H1 (cell line): ENCODE data around the gene RNU11. TPM values are rescaled to one million over a fixed set of nuclear protein-coding genes. Genes with fewer than 3 reads are reported as not detected.

ENCODE experiments used
- CTCF ChIA-PET: fragments of 300-600 bp; sonication (Branson Sonifier 250); formaldehyde crosslinking; loops from one replicate; lab custom pipeline; 2021; ENCODE audit not compliant: partially characterized antibody; lab: Charles Lee
- POLR2A ChIA-PET: fragments of 300-600 bp; sonication (Branson Sonifier 250); formaldehyde crosslinking; loops from one replicate; lab custom pipeline; 2021; ENCODE audit warnings: inconsistent platforms; ENCODE audit not compliant: partially characterized antibody; lab: Charles Lee
- DNase-seq, 2 experiments: peaks; one replicate each; pipeline versions ENCODE4 v3.0.0 to v3.0.0-alpha.2; 2010 to 2022; ENCODE audit warnings: low spot score in 2 of 2, low read depth in 1 of 2, mixed read lengths in 1 of 2
- FAIRE-seq: peaks from 2 replicates; lab custom pipeline; 2011; peaks lifted over from hg19 to GRCh38; lab: Jason Lieb, UNC
- H2AFZ ChIP-seq: 2 replicates; pipeline ENCODE4 v1.8.1; 2012; ENCODE audit warnings: low read length, inconsistent platforms
- H2AK5ac ChIP-seq: 2 replicates; pipeline ENCODE4 v1.6.1; 2013; ENCODE audit warnings: low read depth, low read length
- H2BK120ac ChIP-seq: replicated peaks from 2 replicates; pipeline ENCODE3; 2013; ENCODE audit warnings: low read depth, low read length, inconsistent platforms
- H2BK12ac ChIP-seq: 2 replicates; pipeline ENCODE4 v1.6.1; 2013; ENCODE audit warnings: low read depth, low read length
- H2BK15ac ChIP-seq: 2 replicates; pipeline ENCODE4 v1.6.1; 2013; ENCODE audit warnings: low read length
- H2BK20ac ChIP-seq: 2 replicates; pipeline ENCODE4 v1.6.1; 2013; ENCODE audit warnings: low read length
- H2BK5ac ChIP-seq: 2 replicates; pipeline ENCODE4 v1.6.1; 2013; ENCODE audit warnings: low read depth, low read length
- H3K14ac ChIP-seq: 2 replicates; pipeline ENCODE4 v1.6.1; 2013; ENCODE audit warnings: inconsistent platforms; ENCODE audit not compliant: insufficient read length
- H3K18ac ChIP-seq: 2 replicates; pipeline ENCODE4 v1.6.1; 2013; ENCODE audit warnings: low read length; ENCODE audit errors: extremely low read depth
- H3K23ac ChIP-seq: 2 replicates; pipeline ENCODE4 v1.6.1; 2013; ENCODE audit warnings: inconsistent platforms; ENCODE audit not compliant: insufficient read length
- H3K23me2 ChIP-seq: 2 replicates; pipeline ENCODE4 v1.6.1; 2013; ENCODE audit warnings: low read depth, low read length
- H3K27ac ChIP-seq: 2 replicates; pipeline ENCODE4 v1.6.1; 2011; ENCODE audit warnings: low read depth, low read length, inconsistent platforms
- H3K27me3 ChIP-seq, 4 experiments: replicated peaks in 1 of 4; 1 replicate in 1 of 4; 2 replicates in 3 of 4; pipeline versions ENCODE4 v1.6.1 to v1.8.1; 2011 to 2013; ENCODE audit warnings: low read length in 3 of 4, mild to moderate bottlenecking in 3 of 4, inconsistent platforms in 2 of 4, mixed read lengths in 2 of 4, moderate library complexity in 1 of 4; ENCODE audit not compliant: control insufficient read depth in 3 of 4, insufficient read depth in 3 of 4; ENCODE audit errors: extremely low read depth in 1 of 4
- H3K36me3 ChIP-seq, 4 experiments: 2 replicates each; pipeline versions ENCODE4 v1.6.1 to v1.8.1; 2011 to 2013; ENCODE audit warnings: mild to moderate bottlenecking in 4 of 4, low read length in 3 of 4, moderate library complexity in 2 of 4, control low read depth in 1 of 4, inconsistent platforms in 1 of 4; ENCODE audit not compliant: insufficient read depth in 4 of 4, control insufficient read depth in 2 of 4
- H3K4ac ChIP-seq: replicated peaks from 2 replicates; pipeline ENCODE3; 2013; ENCODE audit warnings: low read length, low read depth, mixed read lengths, inconsistent platforms; ENCODE audit not compliant: insufficient read length
- H3K4me1 ChIP-seq, 4 experiments: replicated peaks in 1 of 4; 1 replicate in 1 of 4; 2 replicates in 3 of 4; pipeline versions ENCODE4 v1.6.1 to v1.8.1; 2011 to 2013; ENCODE audit warnings: low read length in 3 of 4, inconsistent platforms in 2 of 4, mixed read lengths in 1 of 4; ENCODE audit not compliant: insufficient read depth in 4 of 4, control insufficient read depth in 3 of 4
- H3K4me2 ChIP-seq, 2 experiments: 2 replicates each; pipeline versions ENCODE4 v1.6.1 to v1.8.1; 2011 to 2013; ENCODE audit warnings: low read depth in 2 of 2, low read length in 2 of 2, control low read depth in 1 of 2, inconsistent platforms in 1 of 2, mild to moderate bottlenecking in 1 of 2; ENCODE audit not compliant: insufficient read depth in 1 of 2
- H3K4me3 ChIP-seq, 4 experiments: fragments of 200-600, 300-600 bp in 1 of 4; sonication (generic), shearing (Covaris generic), sonication (Bioruptor Twin) in 1 of 4; 2 replicates each; pipeline versions ENCODE4 v1.5.1 to v1.8.1; 2011 to 2016; ENCODE audit warnings: low read length in 4 of 4, low read depth in 3 of 4, control low read depth in 2 of 4, inconsistent platforms in 2 of 4, mild to moderate bottlenecking in 2 of 4, mixed read lengths in 1 of 4, moderate library complexity in 1 of 4; ENCODE audit not compliant: insufficient read depth in 2 of 4; ENCODE audit errors: extremely low read depth in 1 of 4
- H3K56ac ChIP-seq: replicated peaks from 2 replicates; pipeline ENCODE3; 2013; ENCODE audit warnings: low read depth, mild to moderate bottlenecking, mixed read lengths, low read length, inconsistent platforms; ENCODE audit not compliant: insufficient read length
- H3K79me1 ChIP-seq: 2 replicates; pipeline ENCODE4 v1.6.1; 2013; ENCODE audit warnings: low read depth, low read length, control low read depth
- H3K79me2 ChIP-seq, 2 experiments: 2 replicates each; pipeline versions ENCODE4 v1.6.1 to v1.8.1; 2012 to 2013; ENCODE audit warnings: low read length in 2 of 2, mild to moderate bottlenecking in 2 of 2, inconsistent platforms in 1 of 2; ENCODE audit not compliant: insufficient read depth in 2 of 2, control insufficient read depth in 1 of 2
- H3K9ac ChIP-seq, 4 experiments: replicated peaks in 1 of 4; 1 replicate in 1 of 4; 2 replicates in 3 of 4; pipeline versions ENCODE4 v1.6.1 to v1.8.1; 2011 to 2013; ENCODE audit warnings: low read depth in 3 of 4, low read length in 3 of 4, control low read depth in 2 of 4, mild to moderate bottlenecking in 2 of 4, moderate library complexity in 2 of 4, inconsistent platforms in 1 of 4; ENCODE audit errors: extremely low read depth in 1 of 4
- H3K9me3 ChIP-seq, 2 experiments: 2 replicates each; pipeline versions ENCODE4 v1.6.1 to v1.8.1; 2012 to 2013; ENCODE audit warnings: mild to moderate bottlenecking in 2 of 2, moderate library complexity in 2 of 2, control low read depth in 1 of 2, inconsistent platforms in 1 of 2, low read depth in 1 of 2, low read length in 1 of 2, mixed read lengths in 1 of 2; ENCODE audit not compliant: insufficient read depth in 2 of 2
- H4K20me1 ChIP-seq, 2 experiments: replicated peaks in 1 of 2; 2 replicates each; pipeline versions ENCODE3 to v1.8.1; 2011 to 2013; ENCODE audit warnings: inconsistent platforms in 2 of 2, low read length in 2 of 2, mild to moderate bottlenecking in 1 of 2; ENCODE audit not compliant: insufficient read depth in 2 of 2, control insufficient read depth in 1 of 2
- H4K5ac ChIP-seq: 2 replicates; pipeline ENCODE4 v1.6.1; 2013; ENCODE audit warnings: low read length, low read depth, mixed read lengths, inconsistent platforms; ENCODE audit not compliant: insufficient read length
- H4K8ac ChIP-seq: 2 replicates; pipeline ENCODE4 v1.8.0; 2013; ENCODE audit warnings: mild to moderate bottlenecking, moderate library complexity, low read length, inconsistent platforms; ENCODE audit not compliant: insufficient read depth; ENCODE audit errors: extremely low read depth
- H4K91ac ChIP-seq: replicated peaks from 2 replicates; pipeline ENCODE3; 2013; ENCODE audit warnings: low read length, mixed read lengths, inconsistent platforms; ENCODE audit not compliant: insufficient read length
- HDAC2 ChIP-seq, 2 experiments: fragments of 300-600 bp in 1 of 2; sonication (generic) in 1 of 2; IDR thresholded peaks; 2 replicates each; pipeline ENCODE4 v1.6.1; 2011 to 2012; ENCODE audit warnings: low read depth in 2 of 2, low read length in 2 of 2, mild to moderate bottlenecking in 2 of 2, moderate library complexity in 2 of 2, borderline replicate concordance in 1 of 2, inconsistent platforms in 1 of 2
- KDM4A ChIP-seq: IDR thresholded peaks from one replicate; pipeline ENCODE4 v1.7.1; 2012; ENCODE audit warnings: low read depth, mild to moderate bottlenecking, moderate library complexity, low read length, inconsistent platforms; ENCODE audit not compliant: severe bottlenecking
- RNF2 ChIP-seq: fragments of 200-900, 300-1000 bp; sonication (generic); IDR thresholded peaks from 2 replicates; pipeline ENCODE4 v1.7.1; 2016; ENCODE audit warnings: borderline replicate concordance, low read depth, mild to moderate bottlenecking, antibody characterized with exemption, low read length; ENCODE audit not compliant: poor library complexity, severe bottlenecking; ENCODE audit errors: missing control alignments
- WGBS, 2 experiments: shearing (Covaris generic) in 1 of 2; methylation state at CpG; one replicate each; pipeline versions ENCODE4 v1.1.6 to v1.1.7; 2013 to 2015; ENCODE audit warnings: low lambda C conversion rate in 2 of 2, mixed read lengths in 2 of 2, inconsistent platforms in 1 of 2, low coverage in 1 of 2, missing lambda C conversion rate in 1 of 2; ENCODE audit not compliant: insufficient replicate concordance in 2 of 2, insufficient coverage in 1 of 2, insufficient read length in 1 of 2; ENCODE audit errors: extremely low coverage in 1 of 2, missing lambda C conversion rate in 1 of 2; 5-methylcytosine and 5-hydroxymethylcytosine counted together
- polyA plus RNA-seq, 7 experiments: library from polyadenylated mRNA; depleted of rRNA in 3 of 7; stranded (reverse) in 5 of 7; unstranded in 2 of 7; fragments of >200 nt in 5 of 7; fragments of 200-250 nt in 2 of 7; gene quantifications; 1 replicate in 5 of 7; 2 replicates in 1 of 7; 4 replicates in 1 of 7; pipeline versions ENCODE4 v1.2.1 to v1.2.3, GENCODE V29; 2011 to 2013; ENCODE audit warnings: missing spikeins in 2 of 7, mixed read lengths in 2 of 7
- total RNA-seq: library from RNA; stranded (reverse); fragmentation: NEBNext Ultra II Directional; extraction: Animal tissue kit (Norgen Biotek cat#: 25700); gene quantifications from 2 replicates; pipeline ENCODE4 v1.2.1, GENCODE V29; 2021
- TF ChIP-seq, protein P1 (sequence below): IDR thresholded peaks from 2 replicates; pipeline ENCODE4 v1.6.1; 2011; ENCODE audit warnings: low read depth, mild to moderate bottlenecking, low read length; ENCODE audit not compliant: insufficient read depth
- TF ChIP-seq, protein P2 (sequence below): IDR thresholded peaks from 2 replicates; pipeline ENCODE4 v1.6.1; 2012; ENCODE audit warnings: low read length, inconsistent platforms

Gene RNU11
- total and polyA plus RNA-seq, 2 of the 8 experiments (the other 6 are each of a cell fraction or from before 2014, with no cell fraction given) = not detected

GRCh38 chr1:28666806-28667205 lies 18.4 kb downstream of the RNU11 start:
- Histone ChIP-seq H3K9me3 (no peaks in the 10 kb centered on the region), H3K23me2 (peaks cover 10% of the 10 kb centered on the region; the same call in 1 of the 2 replicates), H3K9ac (no peak overlapping the region), H3K56ac (no peak overlapping the region), H3K18ac (no peak overlapping the region), H3K4me1 (peaks cover 4 to 15% (median 7%) of the 10 kb centered on the region in 4 experiments; a peak in 5 of 7 replicates), H2BK12ac (no peak overlapping the region), H3K27me3 (no peaks in the 10 kb centered on the region), H3K79me1 (no peaks in the 10 kb centered on the region), H2AFZ (no peak overlapping the region), H2BK20ac (no peak overlapping the region), H4K8ac (no peak overlapping the region), H2AK5ac (no peak overlapping the region), H3K23ac (no peak overlapping the region), H3K79me2 (peaks cover 0 to 21% of the 10 kb centered on the region in 2 experiments; a peak in 2 of 4 replicates), H3K36me3 (no peaks in the 10 kb centered on the region), H3K4ac (no peak overlapping the region), H4K91ac (no peak overlapping the region), H2BK15ac (no peak overlapping the region), H2BK5ac (no peak overlapping the region), H3K27ac (no peak overlapping the region), H4K5ac (no peak overlapping the region), H3K14ac (no peak overlapping the region), H2BK120ac (no peak overlapping the region), H3K4me2 (no peak overlapping the region), H3K4me3 (no peak overlapping the region), H4K20me1 (no peaks in the 10 kb centered on the region)
- FAIRE-seq (no peak), DNase-seq (no peak)
- ChIA-PET CTCF (interaction anchor here (1.2 to 4.1 kb wide), 3 partner anchors 26 to 210 kb away, joined by 4 to 12 read pairs (median 4); partner anchors contain the start of gene YTHDF2), POLR2A (interaction anchor here (1.1 to 6.0 kb wide), 4 partner anchors 12 to 69 kb away, joined by 3 to 56 read pairs (median 6); partner anchors contain the start of genes RNU11 and YTHDF2)
- whole genome bisulfite sequencing, 2 experiments = 90% methylated on average over 8 of the region's 12 CpGs; no CpG with 5 or more reads in 1 of the 2 experiments
- TF ChIP-seq KDM4A = no peak
- TF ChIP-seq RNF2 = no peak
- no peak for TF ChIP-seq HDAC2 (IDR thresholded peaks at IDR 0.05; ENCODE audit: borderline replicate concordance in 1 of 2, low read depth in 2 of 2, low read length in 2 of 2)
- TF ChIP-seq, protein P1, sequence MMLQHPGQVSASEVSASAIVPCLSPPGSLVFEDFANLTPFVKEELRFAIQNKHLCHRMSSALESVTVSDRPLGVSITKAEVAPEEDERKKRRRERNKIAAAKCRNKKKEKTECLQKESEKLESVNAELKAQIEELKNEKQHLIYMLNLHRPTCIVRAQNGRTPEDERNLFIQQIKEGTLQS = no peak
- TF ChIP-seq, protein P2, sequence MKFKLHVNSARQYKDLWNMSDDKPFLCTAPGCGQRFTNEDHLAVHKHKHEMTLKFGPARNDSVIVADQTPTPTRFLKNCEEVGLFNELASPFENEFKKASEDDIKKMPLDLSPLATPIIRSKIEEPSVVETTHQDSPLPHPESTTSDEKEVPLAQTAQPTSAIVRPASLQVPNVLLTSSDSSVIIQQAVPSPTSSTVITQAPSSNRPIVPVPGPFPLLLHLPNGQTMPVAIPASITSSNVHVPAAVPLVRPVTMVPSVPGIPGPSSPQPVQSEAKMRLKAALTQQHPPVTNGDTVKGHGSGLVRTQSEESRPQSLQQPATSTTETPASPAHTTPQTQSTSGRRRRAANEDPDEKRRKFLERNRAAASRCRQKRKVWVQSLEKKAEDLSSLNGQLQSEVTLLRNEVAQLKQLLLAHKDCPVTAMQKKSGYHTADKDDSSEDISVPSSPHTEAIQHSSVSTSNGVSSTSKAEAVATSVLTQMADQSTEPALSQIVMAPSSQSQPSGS = no peak
